ENCODE results near the gene CST9.
"Not testable (repeated sequence)": the region's sequence is repeated elsewhere in the genome, so short reads cannot be mapped to it uniquely, and the experiment has no call there.

GRCh38 chr20:23581833-23582232, 23.9 kb downstream of the CST9 start:
- TF ChIP-seq YY1 (IDR thresholded peaks at IDR 0.05; ENCODE audit: insufficient read depth, insufficient read length); ZNF274 (IDR thresholded peaks at IDR 0.05; ENCODE audit: low read depth, low read length); SUZ12 (IDR thresholded peaks at IDR 0.05; ENCODE audit: extremely low read depth, insufficient read depth, insufficient read length): not testable (repeated sequence)

Measured in NT2/D1 (cell line).